Body of pancreas (tissue), 4 donors: ENCODE results near the gene CDC42EP2.

ENCODE experiments used
- POLR2A ChIP-seq, 3 donors: fragments of 450-650 bp; IDR thresholded peaks; one replicate each; pipeline ENCODE4 v1.6.1; 2016; ENCODE audit warnings: antibody characterized with exemption in 3 of 3, mild to moderate bottlenecking in 2 of 3
- TF ChIP-seq, protein P1 (sequence below), 7 experiments: fragments of 450-650 bp in 4 of 7; fragments of 200-600 bp in 3 of 7; sonication (generic) in 3 of 7; IDR thresholded peaks; one replicate each; pipeline ENCODE4 v1.5.1; 2016 to 2019; ENCODE audit warnings: antibody characterized with exemption in 7 of 7

- TF ChIP-seq, protein P1, sequence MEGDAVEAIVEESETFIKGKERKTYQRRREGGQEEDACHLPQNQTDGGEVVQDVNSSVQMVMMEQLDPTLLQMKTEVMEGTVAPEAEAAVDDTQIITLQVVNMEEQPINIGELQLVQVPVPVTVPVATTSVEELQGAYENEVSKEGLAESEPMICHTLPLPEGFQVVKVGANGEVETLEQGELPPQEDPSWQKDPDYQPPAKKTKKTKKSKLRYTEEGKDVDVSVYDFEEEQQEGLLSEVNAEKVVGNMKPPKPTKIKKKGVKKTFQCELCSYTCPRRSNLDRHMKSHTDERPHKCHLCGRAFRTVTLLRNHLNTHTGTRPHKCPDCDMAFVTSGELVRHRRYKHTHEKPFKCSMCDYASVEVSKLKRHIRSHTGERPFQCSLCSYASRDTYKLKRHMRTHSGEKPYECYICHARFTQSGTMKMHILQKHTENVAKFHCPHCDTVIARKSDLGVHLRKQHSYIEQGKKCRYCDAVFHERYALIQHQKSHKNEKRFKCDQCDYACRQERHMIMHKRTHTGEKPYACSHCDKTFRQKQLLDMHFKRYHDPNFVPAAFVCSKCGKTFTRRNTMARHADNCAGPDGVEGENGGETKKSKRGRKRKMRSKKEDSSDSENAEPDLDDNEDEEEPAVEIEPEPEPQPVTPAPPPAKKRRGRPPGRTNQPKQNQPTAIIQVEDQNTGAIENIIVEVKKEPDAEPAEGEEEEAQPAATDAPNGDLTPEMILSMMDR (IDR thresholded peaks at IDR 0.05) = no peak
- no peak for TF ChIP-seq POLR2A (IDR thresholded peaks at IDR 0.05)
Observed at GRCh38 chr11:65317025-65317786, 2.5 kb downstream of the CDC42EP2 start.
